Measurements from ENCODE around the gene PRSS22.

GRCh38 chr16:2904922-2905240 lies 46.9 kb upstream of the PRSS22 start:
- TF ChIP-seq, protein P1, sequence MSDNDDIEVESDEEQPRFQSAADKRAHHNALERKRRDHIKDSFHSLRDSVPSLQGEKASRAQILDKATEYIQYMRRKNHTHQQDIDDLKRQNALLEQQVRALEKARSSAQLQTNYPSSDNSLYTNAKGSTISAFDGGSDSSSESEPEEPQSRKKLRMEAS (IDR thresholded peaks at IDR 0.05; ENCODE audit: low read depth, low read length) = no peak
- TF ChIP-seq, protein P2, sequence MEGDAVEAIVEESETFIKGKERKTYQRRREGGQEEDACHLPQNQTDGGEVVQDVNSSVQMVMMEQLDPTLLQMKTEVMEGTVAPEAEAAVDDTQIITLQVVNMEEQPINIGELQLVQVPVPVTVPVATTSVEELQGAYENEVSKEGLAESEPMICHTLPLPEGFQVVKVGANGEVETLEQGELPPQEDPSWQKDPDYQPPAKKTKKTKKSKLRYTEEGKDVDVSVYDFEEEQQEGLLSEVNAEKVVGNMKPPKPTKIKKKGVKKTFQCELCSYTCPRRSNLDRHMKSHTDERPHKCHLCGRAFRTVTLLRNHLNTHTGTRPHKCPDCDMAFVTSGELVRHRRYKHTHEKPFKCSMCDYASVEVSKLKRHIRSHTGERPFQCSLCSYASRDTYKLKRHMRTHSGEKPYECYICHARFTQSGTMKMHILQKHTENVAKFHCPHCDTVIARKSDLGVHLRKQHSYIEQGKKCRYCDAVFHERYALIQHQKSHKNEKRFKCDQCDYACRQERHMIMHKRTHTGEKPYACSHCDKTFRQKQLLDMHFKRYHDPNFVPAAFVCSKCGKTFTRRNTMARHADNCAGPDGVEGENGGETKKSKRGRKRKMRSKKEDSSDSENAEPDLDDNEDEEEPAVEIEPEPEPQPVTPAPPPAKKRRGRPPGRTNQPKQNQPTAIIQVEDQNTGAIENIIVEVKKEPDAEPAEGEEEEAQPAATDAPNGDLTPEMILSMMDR (IDR thresholded peaks at IDR 0.05; ENCODE audit: low read depth, low read length) = no peak
- TF ChIP-seq POLR2A (IDR thresholded peaks at IDR 0.05; ENCODE audit: extremely low read depth, insufficient read length) (no peak), MYC (IDR thresholded peaks at IDR 0.05; ENCODE audit: low read depth, low read length) (no peak)

Measured in NB4 (cell line).